NB4 (cell line): Measurements from ENCODE around the gene MFSD6.
"Not testable (repeated sequence)": the region's sequence is repeated elsewhere in the genome, so short reads cannot be mapped to it uniquely, and the experiment has no call there.

Source experiments
- DNase-seq: peaks from one replicate; pipeline ENCODE4 v3.0.0; 2010; ENCODE audit warnings: low read depth
- H3K4me3 ChIP-seq: one replicate; pipeline ENCODE4 v1.5.1; 2011; ENCODE audit warnings: mild to moderate bottlenecking, low read depth, low read length, moderate library complexity
- MYC ChIP-seq: IDR thresholded peaks from 2 replicates; pipeline ENCODE4 v1.6.1; 2011; ENCODE audit warnings: low read depth, low read length
- POLR2A ChIP-seq: IDR thresholded peaks from 2 replicates; pipeline ENCODE4 v1.6.1; 2011; ENCODE audit warnings: mild to moderate bottlenecking; ENCODE audit not compliant: insufficient read length; ENCODE audit errors: extremely low read depth
- TF ChIP-seq, protein P1 (sequence below): IDR thresholded peaks from one replicate; pipeline ENCODE4 v1.5.1; 2012; ENCODE audit warnings: low read depth, low read length
- TF ChIP-seq, protein P2 (sequence below): IDR thresholded peaks from 2 replicates; pipeline ENCODE4 v1.6.1; 2011; ENCODE audit warnings: low read depth, low read length

The MFSD6 gene

DNA sequence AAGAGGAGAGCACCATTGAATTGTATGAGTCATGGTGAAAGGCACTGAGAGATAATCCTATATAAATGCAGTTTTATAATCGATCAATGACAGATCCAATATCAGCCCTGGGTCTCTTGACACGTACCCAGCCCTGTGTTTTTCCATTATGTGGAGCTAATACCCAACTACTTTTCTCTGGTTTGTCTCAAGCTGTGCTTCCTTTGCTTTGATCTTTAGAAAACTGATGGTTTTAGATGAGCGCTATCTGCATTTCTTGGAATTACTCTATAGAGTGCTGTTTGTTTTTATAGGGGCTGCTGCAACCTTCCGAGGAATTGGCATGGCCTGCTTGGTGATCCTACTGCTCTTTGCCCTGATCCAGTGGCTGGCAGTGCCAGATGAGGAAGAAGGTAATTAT lies 81.3 kb downstream of the MFSD6 start:
- no peak for DNase-seq
- no peak overlapping the region for H3K4me3 ChIP-seq
- TF ChIP-seq MYC = no peak
- TF ChIP-seq, protein P1, sequence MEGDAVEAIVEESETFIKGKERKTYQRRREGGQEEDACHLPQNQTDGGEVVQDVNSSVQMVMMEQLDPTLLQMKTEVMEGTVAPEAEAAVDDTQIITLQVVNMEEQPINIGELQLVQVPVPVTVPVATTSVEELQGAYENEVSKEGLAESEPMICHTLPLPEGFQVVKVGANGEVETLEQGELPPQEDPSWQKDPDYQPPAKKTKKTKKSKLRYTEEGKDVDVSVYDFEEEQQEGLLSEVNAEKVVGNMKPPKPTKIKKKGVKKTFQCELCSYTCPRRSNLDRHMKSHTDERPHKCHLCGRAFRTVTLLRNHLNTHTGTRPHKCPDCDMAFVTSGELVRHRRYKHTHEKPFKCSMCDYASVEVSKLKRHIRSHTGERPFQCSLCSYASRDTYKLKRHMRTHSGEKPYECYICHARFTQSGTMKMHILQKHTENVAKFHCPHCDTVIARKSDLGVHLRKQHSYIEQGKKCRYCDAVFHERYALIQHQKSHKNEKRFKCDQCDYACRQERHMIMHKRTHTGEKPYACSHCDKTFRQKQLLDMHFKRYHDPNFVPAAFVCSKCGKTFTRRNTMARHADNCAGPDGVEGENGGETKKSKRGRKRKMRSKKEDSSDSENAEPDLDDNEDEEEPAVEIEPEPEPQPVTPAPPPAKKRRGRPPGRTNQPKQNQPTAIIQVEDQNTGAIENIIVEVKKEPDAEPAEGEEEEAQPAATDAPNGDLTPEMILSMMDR = no peak
- no peak for TF ChIP-seq POLR2A
- TF ChIP-seq, protein P2, sequence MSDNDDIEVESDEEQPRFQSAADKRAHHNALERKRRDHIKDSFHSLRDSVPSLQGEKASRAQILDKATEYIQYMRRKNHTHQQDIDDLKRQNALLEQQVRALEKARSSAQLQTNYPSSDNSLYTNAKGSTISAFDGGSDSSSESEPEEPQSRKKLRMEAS = no peak

DNA sequence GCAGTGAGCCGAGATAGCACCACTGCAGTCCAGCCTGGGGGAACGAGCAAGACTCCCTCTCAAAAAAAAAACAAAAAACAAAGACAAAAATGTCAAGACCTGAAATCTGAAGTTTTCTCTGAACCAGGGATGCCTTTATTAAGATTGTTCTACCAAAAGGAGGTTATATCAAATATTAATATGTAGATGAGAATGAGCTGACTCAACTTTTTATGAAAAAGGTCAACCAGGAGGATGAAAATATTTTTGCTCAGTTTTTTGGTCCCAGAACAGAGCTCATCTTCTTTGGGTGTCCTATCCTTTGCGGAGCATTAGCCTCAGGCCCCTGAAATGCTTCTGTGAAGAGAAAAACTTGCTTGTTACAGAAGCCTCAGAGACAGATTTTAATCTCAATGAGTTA lies 82.3 kb downstream of the MFSD6 start:
- TF ChIP-seq, protein P1 = no peak
- TF ChIP-seq, protein P2 = no peak
- TF ChIP-seq POLR2A (no peak), MYC (no peak)
- no peak overlapping the region for H3K4me3 ChIP-seq
- DNase-seq = no peak

DNA sequence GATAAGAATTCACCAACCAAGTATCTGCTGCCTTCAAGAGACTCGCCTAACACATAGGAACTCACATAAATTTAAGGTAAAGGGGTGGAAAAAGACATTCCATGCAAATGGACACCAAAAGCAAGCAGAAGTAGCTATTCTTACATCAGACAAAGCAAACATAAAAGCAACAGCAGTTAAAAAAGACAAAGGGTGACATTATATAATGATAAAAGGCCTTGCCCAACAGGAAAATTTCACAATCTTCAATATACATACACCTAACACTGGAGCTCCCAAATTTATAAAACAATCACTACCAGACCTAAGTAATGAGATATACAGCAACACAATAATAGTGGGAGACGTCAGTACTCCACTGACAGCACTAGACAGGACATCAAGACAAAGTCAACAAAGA lies 84.9 kb downstream of the MFSD6 start:
- no peak overlapping the region for H3K4me3 ChIP-seq
- TF ChIP-seq, protein P1 = no peak
- TF ChIP-seq, protein P2 = no peak
- TF ChIP-seq POLR2A (no peak), MYC (no peak)
- DNase-seq = no peak

DNA sequence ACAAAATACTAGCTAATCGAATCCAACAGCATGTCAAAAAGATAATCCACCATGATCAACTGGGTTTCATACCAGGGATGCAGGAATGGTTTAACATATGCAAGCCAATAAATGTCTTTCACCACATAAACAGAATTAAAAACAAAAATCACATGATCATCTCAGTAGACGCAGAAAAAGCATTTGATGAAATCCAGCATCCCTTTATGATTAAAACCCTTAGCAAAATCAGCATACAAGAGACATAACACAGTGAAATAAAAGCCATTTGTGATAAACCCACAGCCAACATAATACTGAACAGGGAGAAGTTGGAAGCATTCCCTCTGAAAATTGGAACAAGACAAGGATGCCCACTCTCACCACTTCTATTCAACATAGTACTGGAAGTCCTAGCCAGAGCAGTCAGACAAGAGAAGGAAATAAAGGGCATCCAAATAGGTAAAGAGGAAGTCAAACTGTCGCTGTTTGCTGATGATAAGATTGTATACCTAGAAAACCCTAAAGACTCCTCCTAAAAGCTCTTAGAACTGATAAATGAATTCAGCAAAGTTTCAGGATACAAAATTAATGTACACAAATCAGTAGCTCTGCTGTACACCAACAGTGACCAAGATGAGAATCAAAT lies 86.6 kb downstream of the MFSD6 start:
- not testable (repeated sequence) for DNase-seq, H3K4me3 ChIP-seq

DNA sequence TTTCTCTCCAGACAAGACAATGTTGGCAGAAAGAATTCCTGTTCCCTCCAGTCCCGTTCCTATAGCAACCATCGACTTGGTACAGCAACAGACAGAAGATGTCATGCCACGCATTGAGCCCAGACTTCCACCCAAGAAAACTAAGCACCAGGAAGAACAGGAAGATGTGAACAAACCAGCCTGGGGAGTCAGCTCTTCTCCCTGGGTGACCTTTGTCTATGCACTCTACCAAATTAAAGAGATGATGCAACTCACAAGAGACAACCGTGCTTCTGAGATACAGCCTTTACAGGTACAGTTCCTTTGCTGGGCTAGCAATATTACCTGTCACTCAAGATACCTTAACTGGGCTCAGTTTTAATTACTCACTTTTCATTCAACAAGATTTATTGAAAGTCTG lies 89.3 kb downstream of the MFSD6 start:
- TF ChIP-seq, protein P1 = no peak
- TF ChIP-seq MYC (no peak), POLR2A (no peak)
- TF ChIP-seq, protein P2 = no peak
- H3K4me3 ChIP-seq = no peak overlapping the region
- no peak for DNase-seq

DNA sequence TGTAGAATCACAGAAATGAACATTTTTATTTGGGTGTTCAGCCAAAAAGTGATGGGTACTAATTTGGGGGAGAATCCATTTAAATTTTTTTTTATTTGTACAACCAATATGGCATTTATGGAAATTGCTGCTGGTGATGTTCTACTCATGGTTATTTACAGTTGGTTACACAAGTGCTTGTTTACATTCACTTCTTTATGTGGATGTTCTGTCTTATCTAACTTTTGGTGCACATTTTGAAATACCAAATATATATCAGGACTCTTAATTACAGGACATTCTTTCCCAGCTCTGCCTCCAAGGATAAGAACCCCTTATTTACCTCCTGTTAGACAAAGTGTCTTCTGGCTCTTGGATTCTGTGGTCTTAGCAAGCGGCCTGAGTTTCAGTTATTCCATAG lies 91.1 kb downstream of the MFSD6 start:
- DNase-seq = no peak
- H3K4me3 ChIP-seq = no peak overlapping the region
- TF ChIP-seq, protein P2 = no peak
- TF ChIP-seq POLR2A (no peak), MYC (no peak)
- TF ChIP-seq, protein P1 = no peak
